Measurements from ENCODE around the gene LINC00305.

DNA sequence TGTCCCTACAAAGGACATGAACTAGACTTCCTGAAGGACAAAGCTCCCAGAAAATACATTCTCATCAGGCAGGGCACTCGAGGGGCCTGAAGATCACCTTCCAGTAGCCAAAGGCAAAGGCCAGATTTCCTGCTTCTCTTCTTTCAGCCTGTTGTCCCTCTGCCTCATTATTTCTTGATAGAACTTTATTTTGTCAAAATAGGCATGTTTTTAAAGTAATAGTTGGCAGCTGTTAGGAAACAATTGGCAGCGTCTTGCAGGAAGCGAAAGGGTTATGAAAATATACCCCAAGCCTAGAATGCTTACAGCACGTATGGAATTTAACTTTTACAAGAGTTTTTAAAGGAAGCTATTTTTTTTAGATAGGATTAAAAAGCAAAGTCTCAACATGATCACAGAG is 74.9 kb downstream of the LINC00305 start:
- no peak for TF ChIP-seq POLR2A (IDR thresholded peaks at IDR 0.05; ENCODE audit: low read depth, low read length)
- no peak for TF ChIP-seq PAX5 (IDR thresholded peaks at IDR 0.05; ENCODE audit: insufficient read depth, low read length, severe bottlenecking)
- TF ChIP-seq POLR2AphosphoS5 (IDR thresholded peaks at IDR 0.05; ENCODE audit: low read depth, low read length), result no peak
- no peak for TF ChIP-seq TAF1 (IDR thresholded peaks at IDR 0.05; ENCODE audit: low read depth, low read length)
- TF ChIP-seq SPI1 (IDR thresholded peaks at IDR 0.05; ENCODE audit: low read depth, low read length), result no peak
- TF ChIP-seq POU2F2 (IDR thresholded peaks at IDR 0.05; ENCODE audit: low read depth, low read length), result no peak
